NCI-H748 (cell line): Measurements from ENCODE around the gene CEP112.

ENCODE experiments used
- DNase-seq: peaks from one replicate; lab custom pipeline; 2025; ENCODE audit not compliant: unreplicated experiment; lab: John Stamatoyannopoulos, UW

CEP112 gene

DNA sequence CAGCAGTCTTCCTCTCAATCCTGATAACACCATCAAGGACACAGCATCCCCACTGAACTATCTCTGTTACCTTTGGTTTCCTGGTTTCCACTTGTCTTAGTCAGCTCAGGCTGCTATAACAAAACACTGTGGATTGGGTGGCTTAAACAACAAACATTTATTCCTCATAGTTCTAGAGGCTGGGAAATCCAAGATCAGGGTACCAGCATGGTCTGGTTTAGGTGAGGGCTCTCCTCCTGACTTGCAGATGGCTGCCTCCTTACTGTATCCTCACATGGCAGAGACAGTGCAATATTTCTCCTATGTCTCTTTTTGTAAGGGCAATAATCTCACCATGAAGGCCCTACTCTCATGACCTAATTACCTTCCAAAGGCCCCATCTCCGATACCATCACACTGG is 527.2 kb downstream of the CEP112 start:
- DNase-seq, result no peak

GRCh38 chr17:65664266-65664665 is 527.7 kb downstream of the CEP112 start:
- DNase-seq, result no peak

GRCh38 chr17:65662196-65662595 is 529.7 kb downstream of the CEP112 start:
- DNase-seq, result no peak

- DNase-seq, result no peak
Observed at GRCh38 chr17:65660947-65661346, 531.0 kb downstream of the CEP112 start.

GRCh38 chr17:65660078-65660477 is 531.9 kb downstream of the CEP112 start:
- no peak for DNase-seq

DNA sequence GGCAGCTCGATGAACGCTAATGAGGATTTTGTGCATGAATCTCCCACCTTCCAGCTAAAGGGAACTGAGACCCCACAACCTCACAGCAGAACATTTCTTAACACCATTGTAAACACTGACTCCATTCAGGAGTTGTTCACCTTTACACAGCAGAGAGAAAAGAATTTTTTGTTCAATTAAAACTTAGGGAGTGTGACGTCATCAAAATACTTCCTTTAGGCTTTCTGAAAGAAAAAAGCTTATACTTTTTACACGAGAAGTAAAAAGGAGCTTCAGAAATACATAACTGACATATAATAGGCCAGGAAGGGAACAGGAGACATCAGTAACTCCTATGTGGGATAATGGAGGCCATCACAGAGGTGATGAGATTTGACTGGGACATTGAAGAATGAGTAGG is 532.4 kb downstream of the CEP112 start:
- DNase-seq, result no peak

GRCh38 chr17:65657251-65657828 is 534.6 kb downstream of the CEP112 start:
- DNase-seq, result no peak

DNA sequence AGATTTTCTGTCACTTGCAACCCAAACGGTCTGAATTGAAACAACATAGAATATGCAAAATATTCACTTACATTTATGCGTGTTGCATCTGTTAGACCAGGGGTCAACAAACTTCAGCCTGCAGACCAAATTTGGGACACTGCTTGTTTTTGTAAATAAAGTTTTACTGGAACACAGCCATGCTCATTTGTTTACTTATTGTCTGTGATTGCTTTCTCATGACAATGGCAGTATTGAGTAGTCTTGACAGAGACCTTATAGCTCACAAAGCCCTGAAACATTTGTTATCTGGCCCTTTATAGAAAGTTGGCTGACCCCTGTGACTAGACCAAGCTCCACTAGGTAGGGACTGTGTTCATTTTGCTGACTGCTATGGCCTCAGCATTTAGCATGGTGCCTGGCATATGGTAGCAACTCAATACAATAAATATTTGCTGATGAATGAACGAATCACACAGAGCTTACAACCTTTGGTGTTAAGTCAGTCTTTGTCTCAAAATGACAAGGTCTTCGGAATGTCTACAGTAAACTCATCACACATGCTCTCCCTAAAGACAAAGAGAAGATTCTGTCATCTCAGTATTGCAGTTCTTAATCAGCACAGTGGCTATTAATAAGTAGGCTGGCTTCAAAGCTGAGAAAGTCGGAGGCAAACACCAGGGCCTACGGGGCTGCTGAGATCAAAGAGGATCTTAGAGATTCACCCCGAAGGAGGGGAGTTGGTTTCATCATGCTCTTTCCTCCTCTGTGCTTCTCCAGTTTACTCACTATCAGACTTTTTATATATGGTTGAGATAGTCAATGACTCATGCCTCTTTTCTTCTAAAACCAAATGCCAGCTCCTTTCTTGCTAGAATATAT is 535.3 kb downstream of the CEP112 start:
- no peak for DNase-seq

DNA sequence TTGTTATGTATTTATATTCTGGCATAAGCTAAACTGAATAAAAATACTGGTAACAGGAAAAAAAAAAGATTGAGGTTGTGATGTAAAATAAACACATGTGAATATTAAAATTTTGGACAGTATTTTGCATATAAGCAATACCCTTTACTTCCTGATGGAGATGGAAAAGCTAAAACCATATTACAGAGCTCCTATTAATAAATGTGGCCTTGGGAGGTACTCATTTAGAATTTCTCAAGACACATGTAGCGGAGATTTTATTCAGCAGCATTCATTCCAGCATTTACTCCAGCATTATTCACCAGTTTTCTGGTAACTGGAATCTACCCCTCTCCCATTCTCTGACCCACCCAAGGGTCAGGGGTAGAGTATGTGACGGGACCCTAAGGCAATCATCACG is 536.2 kb downstream of the CEP112 start:
- no peak for DNase-seq

DNA sequence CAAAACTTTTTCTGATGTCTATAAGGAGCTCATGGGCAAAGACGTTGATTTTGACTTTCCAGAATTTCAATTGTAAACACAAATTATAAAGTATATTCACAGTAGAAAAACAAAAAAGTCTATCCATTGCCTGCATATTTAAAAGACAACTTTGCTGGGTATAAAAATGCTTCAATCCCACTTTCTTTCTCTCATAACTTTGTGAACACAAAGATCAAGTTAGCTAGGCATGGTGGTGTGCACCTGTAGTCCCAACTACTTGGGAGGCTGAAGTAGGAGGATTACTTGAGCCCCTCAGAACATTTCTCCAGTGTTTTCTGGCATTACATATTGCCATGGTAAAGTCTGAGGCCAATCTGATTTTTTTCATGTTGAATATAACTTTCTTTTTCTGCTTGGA is 547.4 kb downstream of the CEP112 start:
- no peak for DNase-seq

DNA sequence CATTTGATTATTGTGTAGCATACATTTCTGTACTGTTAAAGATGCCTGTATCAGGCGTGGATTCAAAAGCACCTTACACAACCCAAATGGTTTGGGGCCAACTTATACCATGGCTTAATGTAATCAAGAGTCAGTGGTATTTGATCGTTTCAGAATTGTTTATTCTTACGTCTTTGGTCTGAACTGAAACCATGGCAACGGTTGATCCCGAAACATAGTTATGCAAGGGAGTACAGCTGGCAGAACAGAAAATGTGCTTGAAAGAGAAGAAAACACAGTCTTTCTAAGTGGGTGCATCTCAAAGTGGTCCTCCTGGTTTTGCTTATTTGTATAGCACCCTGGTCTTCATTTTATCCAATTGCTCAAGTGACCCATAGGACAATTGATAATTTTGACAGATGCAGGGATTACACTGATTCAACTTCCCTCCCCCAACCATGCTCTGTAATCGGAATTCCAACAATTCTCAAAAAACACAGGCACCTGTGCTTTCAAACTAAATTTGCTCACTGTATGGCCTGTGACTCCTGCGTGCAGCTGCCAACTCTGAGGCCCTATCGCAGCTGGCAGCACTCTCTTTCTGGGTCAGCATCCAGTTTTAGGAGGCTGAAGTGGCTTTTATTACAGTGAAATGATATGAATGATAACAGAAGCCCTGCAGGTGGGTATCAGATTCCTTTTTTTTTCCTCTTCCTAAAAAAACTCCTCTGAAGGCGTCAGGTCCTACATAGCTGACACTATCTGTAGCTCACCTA is 553.5 kb downstream of the CEP112 start:
- peak; percentile 16 for DNase-seq

DNA sequence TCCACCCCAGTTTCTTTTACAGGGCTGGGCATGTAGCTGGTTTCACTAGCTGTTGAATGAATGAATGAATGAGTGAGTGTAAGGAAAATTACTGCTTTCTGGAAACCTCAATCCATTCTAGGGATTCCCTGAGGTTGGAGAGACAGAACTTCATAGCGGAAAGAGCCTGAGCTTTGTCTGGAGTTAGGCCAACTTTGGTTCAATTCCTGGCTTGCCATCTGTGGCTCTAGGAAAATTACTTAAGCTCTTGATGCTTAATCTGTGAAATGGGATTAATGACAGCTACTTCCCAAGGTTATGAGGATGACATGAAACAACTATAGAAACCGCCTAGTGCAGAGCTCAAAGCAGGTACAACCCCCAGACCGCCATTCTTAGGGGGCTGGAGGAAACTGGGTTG is 554.1 kb downstream of the CEP112 start:
- no peak for DNase-seq

DNA sequence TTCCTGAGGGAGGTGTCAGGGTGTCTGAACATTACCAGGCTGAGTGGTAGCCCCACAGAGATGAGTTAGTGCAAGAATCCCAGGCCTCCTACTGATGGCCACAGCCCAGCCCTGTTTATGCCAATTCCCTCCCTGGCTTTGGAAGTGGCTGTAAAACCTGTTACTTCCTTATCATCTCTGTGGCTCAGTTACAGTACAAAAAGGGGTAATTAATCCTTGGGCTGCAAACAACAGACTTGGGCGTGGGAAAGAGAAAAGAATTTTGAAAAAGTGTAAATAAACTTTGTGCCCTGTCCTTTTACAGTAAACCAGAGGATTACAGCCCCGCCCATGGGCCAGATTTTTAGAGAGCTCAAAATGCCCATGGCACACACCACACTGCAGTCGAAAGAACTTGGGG is 557.4 kb downstream of the CEP112 start:
- DNase-seq, result peak; percentile 63

DNA sequence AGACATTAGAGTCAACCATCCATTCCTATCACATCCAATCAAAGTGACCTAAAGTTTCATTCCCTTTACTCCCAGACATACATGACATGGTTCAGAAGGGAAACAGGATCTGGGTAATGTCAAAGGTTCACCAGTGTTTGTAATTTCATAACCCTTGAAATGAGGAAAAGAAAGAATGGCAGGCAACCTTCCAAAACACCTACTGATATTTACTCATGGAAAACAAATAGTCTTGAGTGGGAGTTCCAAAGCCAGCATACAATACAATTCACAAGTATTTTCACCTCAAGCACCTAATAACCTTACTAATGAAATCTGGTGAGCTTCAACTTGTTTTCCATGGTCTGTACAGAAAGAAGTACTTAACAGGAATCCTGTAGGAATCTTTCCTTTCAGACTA is 557.9 kb downstream of the CEP112 start:
- peak; percentile 56 for DNase-seq

DNA sequence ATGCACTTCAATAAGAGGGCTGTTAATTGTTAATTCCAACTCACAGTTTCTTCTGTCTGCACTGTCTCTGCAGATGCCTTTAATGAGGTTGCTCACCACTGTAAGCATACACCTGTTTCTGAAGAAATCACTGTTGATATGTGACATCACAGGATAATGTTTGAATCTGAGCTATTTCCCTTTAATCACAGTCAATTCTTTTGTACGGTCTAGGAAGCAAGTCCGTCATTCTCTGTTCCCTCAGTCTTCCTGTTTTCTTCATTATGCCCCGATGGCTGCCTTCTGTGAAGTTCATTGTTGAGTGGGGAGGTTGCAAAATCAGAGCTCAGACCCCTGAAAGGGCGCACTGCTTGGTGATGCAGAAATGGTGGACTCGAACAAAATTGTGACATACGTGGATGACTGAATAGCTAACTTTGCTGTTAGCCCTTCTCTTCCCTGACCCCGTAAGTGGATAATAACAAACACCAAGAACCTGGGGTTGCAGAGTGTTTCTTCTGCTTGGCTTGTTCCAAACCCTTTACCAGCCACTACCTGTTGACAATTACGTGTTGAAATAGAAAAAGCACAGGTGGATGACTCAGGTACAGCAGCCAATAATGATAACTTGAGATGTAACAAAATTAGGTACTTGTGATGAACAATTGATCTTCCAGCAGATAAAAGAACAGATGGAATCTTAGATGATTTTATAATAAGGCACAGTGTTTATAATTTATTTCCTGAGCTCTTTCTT is 558.6 kb downstream of the CEP112 start:
- no peak for DNase-seq

DNA sequence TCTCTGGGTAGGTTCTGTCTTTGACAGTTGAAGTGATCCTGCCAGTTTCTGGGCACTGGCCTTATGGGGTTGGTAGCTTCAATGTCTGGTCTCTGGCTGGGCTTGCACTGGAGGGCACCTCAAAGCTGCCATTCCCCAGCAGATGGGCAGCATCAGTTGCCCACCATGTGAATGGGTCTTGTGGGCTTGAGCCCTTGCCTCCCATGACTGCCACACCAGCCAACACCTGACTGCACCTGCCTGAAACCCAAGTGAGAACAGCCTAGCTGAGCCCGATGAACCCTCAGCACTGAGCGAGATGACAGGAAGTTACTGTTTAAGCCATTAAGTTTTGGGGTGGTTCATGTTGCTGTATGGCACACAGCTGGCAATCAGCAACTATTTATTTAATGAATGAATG is 561.4 kb downstream of the CEP112 start:
- DNase-seq, result no peak

- DNase-seq, result peak; percentile 95
Observed at GRCh38 chr17:65629234-65629690, 562.7 kb downstream of the CEP112 start.

DNA sequence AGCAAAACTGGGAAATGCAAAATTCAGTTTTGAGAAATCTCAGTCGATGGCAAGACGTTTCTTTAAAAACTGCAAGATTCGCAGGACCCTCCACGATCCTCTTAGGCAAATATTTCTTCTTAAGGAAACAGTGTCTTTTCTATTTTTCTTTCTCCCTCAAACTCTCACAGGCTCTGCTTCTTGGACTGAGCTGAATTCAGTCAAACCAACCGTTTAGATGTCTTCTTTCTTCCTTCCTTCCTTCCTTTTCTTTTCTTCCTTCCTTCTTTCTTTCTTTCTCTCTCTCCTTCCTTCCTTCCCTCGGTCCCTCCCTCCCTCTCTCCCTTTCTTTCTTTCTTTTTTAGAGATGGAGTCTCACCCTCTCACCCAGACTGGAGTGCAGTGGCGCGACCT is 563.3 kb downstream of the CEP112 start:
- DNase-seq, result no peak

GRCh38 chr17:65627891-65628643 is 563.9 kb downstream of the CEP112 start:
- peak; percentile 97 for DNase-seq

DNA sequence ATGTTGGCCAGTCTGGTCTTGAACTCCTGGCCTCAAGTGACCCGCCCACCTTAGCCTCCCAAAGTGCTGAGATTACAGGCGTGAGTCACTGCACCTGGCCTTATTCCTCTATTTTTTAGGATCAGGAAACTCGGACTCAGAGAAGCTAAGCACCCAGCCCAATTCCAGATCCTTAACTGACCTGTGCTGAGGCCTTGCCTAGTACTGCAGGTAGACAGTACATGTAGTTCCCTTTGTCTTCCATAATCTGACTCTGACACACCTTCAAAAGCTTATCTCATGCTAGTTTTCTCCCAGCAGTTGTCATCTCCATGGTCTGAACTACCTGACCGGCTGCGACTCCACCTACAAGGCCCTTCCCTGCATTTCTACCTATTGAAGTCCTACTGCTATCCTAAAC is 564.8 kb downstream of the CEP112 start:
- peak; percentile 7 for DNase-seq

DNA sequence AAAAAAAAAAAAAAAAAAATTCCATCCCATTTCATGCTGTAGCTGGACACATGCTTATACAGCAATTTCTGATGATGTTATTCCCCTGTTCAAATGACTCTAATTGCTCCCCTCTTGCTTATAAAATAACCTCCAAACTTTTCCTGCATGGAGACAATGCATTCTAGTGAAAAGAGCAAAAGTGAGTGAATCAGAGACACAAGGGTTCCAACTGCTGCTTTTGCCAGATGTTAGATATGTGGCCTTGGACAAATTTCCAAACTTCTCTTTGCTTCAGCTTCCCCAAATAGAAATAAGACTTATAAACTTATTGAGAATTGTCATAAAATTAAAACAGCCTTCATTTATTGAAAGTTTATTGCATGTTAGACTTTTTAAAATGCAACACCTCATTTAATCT is 565.5 kb downstream of the CEP112 start:
- DNase-seq, result no peak
